Activated CD4-positive, CD25-positive, alpha-beta regulatory T cell treated with anti-CD3 and anti-CD28 coated beads, Interleukin-2, amount 50 U/mL, for 72 hours (primary cell): ENCODE data around the gene FRK.
"Not testable (repeated sequence)": the region's sequence is repeated elsewhere in the genome, so short reads cannot be mapped to it uniquely, and the experiment has no call there.

Source experiments
- DNase-seq: peaks from one replicate; pipeline ENCODE4 v3.0.0; 2021

The FRK gene

DNA sequence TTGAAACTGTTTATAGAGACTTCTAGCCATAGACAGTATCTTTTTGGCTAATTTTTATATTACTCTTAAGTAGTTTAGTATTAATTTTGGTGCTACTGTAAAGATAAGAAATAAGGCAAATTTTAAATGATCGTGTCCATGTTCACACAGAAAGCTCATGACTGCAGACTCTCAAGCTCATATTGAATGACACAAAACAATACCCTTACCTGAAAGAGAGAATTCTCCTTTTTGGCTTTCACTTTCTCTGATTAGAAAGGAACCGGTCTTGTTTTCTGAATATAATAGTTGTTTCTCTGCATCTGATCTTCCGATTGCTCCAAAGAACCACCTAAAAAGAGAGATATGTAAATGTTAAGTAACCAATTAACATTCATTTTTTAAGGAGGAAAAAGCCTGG is 57.0 kb downstream of the FRK start:
- DNase-seq: no peak

DNA sequence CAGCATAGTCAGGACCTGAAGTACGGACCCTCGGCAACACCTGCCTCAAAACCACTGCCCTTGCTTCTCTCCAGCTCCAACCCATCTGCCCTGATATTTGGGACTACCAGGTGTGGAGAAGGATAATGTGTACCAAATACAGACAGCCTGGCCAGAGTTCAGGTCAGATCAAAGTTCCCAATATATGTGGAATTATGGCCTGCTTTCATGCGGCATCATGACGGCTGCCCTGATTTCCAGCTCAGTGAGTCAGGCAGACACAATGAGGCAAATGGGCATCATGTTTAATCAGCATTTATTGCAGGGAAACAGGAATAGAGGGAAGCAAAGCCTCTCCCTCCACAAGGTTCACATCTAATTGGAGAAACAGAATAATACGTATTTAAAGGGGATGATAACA is 57.9 kb downstream of the FRK start:
- no peak for DNase-seq

DNA sequence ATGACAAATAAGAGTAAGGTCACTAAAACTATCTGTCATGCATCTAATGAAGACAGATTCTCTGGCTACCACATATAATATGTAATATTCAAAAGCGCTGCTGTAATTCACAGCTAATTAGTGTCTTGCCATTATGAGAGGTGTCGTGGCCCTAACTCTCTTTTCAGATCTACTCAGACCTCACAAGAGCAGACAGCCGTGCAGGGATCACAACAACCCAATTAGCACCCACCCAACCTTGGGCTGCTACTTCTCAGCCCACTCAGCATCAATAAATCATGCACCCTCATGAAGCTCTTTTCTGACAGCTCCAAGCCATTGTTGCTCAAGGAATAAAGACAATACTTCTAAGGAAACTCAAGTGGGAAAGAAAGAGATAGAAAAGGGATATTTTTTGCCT is 61.5 kb downstream of the FRK start:
- DNase-seq: no peak

DNA sequence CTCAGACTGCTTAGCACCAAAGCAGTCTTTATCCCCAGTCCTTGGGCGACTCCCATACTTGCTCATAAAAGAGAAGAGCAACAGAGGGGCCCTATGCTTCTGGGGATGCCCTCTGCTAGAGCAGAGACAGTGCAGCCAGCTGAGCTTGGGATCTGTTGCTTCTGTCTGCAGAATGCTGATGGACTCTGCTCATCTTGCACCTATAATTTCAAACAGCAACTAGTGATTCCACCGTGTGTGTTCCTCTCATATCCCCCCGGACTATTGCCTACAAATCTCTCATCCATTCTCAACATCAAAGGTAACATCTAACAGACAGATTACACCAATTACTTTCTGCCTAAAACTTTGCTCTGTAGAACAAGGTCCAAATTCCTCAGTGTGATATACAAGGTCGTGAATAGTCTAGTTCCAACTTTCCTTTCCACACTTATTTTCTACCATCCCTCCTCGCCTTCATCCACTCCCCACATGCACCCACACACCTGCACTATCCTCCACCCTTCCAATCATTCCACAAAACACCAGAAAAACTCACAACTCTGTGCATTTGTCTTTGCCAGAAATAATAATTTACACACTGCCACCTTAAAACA is 62.6 kb downstream of the FRK start:
- DNase-seq: no peak

DNA sequence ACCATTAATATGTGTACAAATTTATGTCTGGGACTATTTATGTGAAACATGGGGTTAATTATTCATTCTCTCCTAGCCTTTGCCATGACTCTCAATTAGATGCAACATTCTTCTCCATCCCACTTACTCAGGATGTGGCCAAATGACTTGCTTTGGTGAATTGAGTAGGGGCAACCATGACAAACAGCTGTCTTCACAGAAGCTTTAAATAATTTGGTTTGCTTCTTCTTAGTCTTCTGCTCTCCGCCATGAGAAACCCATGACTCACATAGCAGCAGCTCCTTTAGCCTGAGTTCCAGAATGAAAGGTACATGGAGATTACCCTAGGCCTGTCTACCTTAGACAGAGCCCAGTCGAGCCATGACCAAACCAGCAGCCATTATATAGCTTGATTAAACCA is 74.7 kb downstream of the FRK start:
- no peak for DNase-seq

DNA sequence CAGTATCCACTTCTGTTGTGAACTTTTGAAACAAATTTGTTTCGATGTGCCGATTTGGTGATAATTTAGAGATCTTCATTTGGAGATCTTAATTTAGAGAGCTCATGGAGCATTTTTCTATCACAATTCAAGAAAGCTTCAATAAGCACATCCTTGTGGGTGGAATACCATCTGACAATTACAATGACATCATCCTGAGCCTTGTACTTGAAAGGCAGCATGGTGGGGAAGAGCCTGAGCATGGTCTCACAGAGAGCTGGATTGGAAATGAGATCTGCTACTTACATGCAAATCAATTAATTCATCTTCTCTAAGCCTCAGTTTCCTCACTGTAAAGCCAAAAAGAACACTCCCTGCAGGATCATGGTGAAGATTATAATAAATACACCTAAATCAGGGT is 75.9 kb downstream of the FRK start:
- DNase-seq: no peak

DNA sequence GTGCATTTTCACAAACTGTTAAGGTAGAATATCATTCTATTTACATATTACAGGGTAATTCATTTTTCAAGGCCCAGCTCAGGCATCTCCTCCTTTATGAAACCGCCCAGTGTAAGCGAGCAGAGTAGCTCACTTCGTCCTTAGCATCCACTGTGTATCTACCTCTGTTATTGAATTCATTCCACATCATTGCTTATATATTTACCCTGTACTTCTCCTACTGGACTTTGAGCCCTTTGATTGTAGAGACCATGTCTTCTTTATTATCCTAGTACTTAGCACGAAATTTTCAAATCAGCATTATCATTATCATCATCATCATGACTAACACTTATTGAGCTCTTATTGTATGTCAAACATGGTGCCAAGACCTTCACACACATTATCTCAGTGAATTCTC is 76.7 kb downstream of the FRK start:
- no peak for DNase-seq

DNA sequence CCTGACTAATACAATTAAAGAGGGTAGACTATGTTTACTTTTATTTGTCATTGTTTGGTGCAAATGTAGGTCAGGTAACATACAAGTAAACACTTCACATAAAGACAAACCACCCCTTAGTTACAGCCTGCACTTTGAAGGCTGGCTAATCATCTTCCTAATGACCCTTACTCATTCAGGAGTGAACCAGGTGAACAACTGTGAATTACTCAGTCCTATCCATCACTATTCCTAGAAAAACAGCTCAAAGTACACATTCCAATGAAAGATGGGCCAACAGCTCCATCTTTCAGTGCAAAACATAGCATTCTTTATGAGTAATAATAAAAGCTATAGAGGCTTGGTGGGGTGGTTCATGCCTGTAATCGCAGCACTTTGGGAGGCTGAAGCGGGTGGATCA is 78.2 kb downstream of the FRK start:
- no peak for DNase-seq

DNA sequence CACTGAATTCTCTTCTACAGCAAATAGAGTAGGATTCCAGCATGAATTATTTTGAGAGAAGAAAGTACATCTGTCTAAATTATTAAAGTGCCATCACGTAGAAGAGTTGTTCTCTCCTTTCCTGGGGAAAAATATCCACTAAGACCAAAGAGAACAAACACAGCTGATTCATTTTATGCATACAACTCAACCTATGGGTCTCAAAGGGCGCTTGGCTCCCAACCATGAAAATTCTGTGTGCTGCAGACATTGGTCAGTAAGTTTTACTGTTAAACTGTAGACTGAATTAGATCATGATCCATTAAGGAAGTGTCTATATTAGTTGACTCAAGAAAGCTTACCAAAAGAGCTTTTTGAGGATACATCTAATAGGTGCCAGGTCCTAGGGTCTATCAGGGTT is 83.5 kb downstream of the FRK start:
- DNase-seq: no peak

DNA sequence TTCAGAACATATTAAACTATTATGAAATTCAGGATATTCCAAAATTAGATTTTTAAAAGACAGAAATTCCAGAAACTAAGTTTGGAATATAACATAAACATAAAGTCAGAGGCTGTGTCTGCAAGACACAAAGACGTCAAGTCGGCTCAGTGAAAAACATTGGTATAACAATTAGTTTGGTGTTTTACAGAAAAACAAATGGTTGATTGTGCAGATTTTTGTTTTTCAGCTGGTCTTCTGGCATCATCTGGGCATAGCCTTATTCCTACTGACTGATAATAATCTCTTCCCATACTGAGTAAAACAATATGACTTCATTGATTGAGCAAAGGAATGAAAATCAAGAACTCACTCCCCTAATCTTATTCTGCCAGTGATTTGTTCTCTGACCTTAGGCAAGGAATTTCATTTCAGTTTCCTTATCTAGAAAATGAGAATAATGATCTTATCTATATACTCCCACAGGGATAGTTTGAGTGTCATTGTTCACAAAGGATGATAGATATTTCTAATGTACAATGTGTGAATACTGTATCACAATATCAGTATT is 84.3 kb downstream of the FRK start:
- no peak for DNase-seq

DNA sequence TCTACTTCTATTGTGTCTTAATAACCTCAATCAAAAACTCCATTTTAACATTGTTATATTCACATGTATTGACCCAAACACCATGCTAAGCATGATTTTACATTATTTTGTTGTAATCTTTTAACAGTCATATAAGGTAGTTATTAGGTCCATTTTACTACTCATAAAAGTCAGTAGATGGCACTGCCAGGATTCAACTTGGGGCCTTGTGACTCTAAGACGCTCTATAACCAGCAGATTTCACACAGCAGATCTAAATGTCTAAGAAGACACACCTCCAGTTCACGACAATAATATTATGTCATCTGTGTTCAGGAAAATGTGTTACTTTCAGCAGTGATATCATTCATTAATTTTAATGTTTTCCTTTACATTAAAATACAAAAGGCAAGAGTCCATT is 88.0 kb downstream of the FRK start:
- no peak for DNase-seq

DNA sequence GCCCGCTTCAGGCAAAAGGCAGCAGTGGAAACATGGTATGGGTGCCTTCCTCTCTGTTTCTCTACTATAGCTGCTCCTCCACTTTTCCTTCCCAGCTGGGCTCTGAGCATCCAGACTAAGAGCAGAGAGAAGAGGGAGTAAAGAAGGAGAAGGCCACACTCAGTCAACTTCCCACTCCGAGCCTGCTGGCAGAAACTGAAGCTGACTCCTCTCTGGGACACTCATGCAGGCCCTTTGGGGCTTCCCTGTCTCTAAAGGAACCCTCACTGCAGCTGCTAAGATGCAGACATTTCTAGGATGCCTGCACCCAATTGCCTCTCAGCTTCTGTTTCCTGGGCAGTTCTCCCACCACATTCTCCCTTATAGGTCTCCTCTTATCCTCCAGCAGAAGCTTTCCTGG is 88.9 kb downstream of the FRK start:
- DNase-seq: no peak

DNA sequence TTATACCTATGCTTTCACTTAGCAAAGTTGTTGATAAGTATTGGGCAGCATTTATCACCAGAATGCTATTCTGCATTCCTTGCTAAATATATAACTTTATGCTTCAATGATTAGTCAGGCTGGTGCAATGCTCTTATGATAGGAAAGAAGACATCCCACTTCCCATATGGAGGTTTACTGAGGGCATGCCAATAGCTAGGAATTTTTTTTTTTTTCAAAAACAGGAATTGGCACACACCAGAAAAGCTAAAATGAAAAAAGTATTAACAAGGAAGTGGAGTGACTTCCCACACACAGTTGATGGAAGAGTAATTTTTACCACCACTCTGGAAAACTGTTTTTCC is 90.8 kb downstream of the FRK start:
- no peak for DNase-seq

DNA sequence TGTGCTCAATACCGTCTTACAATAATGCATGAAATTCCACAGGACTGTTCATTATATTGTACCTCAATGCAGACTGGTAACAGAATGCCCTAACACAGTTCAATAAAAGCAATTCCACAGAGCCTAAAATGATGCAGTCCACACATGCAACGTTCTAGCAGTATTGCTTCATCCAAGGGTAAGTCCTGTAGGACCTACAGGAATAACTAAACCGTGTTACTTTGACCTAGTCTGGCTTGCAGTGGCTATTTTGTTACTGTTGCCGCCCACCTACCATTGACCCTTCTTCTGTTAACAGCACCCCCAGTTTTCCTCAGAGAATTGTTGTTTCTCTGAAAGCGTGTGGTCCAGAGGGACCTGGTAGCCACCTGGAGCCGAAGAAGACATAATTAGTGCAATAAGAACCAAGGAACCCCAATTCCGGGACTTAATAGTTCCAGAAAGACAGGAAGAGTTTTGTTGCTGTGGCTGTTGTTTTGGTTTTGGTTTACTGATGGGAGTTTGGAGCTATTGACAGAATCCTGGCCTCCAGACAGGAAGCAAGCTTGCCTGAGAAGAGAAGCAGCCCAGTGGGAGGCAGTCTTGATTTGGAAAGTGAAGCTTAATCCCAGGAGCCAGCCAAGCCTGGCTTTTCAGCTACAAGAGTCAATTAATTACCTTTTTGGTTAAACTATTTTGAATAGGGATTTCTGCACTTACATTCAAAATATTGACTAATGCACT is 91.3 kb downstream of the FRK start:
- DNase-seq: no peak

DNA sequence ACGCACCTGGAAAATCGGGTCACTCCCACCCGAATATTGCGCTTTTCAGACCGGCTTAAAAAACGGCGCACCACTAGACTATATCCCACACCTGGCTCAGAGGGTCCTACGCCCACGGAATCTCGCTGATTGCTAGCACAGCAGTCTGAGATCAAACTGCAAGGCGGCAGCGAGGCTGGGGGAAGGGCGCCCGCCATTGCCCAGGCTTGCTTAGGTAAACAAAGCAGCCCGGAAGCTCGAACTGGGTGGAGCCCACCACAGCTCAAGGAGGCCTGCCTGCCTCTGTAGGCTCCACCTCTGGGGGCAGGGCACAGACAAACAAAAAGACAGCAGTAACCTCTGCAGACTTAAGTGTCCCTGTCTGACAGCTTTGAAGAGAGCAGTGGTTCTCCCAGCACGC is 100.4 kb downstream of the FRK start:
- DNase-seq: not testable (repeated sequence)

DNA sequence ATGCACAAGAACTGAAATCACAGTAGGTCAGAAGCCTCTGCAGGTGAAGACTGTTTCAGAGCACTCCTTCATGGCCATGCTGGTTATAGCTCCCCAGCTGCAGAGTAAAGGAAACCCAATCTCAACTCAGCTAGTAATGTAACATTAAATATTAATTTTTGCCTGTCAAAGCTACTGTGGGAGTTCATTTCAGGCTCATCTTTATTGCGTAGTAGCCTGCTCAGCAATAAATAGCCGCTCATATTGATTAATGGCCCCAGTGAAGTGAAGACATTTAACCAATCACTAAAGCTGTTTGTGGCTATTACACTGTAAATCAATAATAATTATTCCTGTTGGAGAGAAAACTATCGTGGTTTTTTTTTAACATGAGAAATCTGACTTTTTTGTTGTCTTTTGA is 101.7 kb downstream of the FRK start:
- DNase-seq: no peak

DNA sequence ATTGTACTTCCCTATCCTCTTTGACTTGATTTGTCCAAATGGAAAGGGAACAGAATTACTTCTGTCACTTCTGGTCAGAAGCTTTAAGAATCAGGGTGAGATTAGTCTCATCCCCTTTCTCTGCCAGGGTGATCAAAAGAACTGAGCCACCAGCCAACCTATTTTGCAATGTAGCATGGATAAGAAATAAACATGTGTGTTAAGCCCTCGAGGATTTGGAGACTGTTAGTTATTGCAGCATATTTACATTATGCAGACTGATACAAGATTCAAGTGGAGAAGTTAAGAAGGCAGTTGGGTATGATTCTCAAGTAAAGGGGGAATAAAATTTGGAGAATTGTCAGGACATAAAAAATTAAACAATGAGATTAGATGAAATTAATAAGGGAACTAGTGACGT is 106.0 kb downstream of the FRK start:
- no peak for DNase-seq

DNA sequence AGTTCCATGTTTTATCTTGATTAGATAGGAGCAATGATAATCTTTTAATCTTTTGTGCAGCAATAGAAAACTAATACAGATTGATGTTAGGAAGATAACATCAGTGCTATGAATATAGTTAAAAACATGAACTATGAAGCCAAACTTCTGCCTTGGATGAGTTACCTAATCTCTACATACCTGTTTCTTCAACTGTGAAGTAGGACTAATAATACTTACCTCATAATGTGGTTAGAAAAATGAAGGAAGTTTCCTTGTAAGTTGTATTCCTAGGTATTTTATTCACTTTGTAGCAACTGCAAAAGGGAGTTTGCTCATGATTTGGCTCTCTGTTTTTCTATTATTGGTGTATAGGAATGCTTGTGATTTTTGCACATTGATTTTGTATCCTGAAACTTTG is 111.9 kb downstream of the FRK start:
- DNase-seq: no peak

DNA sequence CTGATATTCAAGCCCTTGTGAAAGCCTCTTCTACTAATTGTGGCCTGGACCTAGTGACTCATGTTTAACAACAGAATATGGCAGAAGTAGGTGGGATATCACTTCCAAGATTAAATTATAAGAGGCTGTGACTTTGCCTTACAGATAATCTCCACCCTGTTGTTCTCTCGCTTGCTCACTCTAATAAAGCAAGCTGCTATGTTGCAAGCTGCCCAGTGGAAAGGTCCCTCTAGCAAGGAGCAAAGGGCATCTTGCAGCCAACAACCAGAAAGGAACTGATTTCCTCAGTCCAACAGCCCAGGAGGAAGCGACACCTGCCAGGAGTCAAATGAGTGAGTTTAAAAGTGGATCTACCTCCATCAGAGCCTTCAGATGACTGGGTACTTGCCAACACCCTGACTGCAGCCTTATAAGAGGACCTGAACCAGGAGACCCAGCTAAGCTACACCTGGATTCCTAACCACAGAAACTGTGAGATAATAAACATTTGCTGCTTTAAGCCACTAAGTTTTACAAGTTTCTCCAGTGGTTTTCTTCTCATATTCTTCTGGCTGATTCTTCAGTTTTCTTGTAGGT is 112.6 kb downstream of the FRK start:
- DNase-seq: no peak

DNA sequence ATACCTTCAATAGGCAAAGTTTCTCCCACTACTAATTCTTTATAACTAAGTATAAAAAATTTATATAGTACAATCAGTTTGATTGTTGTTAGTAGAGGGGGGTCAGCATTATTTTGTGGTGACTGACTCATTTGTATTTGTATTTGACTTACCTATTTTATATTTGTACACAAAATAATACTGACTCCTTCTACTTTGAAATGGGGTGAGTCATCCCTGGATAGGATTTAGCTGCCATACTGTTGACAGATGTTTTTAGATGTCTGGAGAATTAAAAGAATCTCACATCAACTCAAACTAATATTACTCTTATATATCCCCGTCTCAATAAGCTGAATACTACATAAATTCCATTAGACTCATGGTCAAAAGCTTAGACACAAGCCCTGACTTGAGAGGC is 114.9 kb downstream of the FRK start:
- no peak for DNase-seq

DNA sequence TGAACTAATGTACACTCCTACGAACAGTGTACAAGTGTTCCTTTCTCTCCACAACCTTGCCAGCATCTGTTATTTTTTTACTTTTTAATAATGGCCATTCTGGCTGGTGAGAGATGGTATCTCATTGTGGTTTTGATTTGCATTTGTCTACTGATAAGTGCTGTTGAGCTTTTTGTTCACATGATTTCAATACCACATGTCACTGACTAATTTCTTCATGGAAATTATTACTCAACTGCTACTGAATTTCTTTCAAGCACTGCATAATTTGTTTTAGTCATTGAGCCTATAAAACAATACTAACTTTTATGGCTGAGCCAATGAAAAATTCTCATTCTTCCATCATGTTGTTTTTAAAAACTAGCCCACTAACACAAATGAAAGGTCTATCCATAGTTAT is 115.4 kb downstream of the FRK start:
- DNase-seq: no peak

DNA sequence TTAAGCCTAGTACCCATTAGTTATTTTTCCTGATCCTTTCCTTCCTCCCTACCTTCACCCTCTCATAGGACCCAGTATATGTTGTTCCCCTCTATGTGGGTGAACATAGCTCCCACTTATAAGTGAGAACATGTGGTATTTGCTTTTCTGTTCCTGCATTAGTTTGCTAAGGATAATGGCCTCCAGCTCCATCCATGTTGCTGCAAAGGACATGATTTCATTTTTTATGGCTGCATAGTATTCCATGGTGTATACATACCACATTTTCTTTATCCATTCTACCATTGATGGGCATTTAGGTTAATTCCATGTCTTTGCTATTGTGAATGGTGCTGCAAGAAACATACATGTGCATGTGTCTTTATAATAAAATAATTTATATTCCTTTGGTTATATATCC is 115.9 kb downstream of the FRK start:
- not testable (repeated sequence) for DNase-seq

DNA sequence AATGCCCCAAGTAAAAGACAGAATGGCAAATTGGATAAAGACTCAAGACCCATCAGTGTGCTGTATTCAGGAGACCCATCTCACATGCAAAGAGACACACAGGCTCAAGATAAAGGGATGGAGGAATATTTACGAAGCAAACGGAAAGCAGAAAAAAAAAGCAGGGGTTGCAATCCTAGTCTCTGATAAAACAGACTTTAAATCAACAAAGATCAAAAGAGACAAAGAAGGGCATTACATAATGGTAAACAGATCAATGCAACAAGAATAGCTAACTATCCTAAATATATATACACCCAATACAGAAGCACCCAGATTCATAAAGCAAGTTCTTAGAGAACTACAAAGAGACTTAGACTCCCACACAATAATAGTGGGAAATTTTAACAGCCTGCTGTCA is 123.2 kb downstream of the FRK start:
- not testable (repeated sequence) for DNase-seq

DNA sequence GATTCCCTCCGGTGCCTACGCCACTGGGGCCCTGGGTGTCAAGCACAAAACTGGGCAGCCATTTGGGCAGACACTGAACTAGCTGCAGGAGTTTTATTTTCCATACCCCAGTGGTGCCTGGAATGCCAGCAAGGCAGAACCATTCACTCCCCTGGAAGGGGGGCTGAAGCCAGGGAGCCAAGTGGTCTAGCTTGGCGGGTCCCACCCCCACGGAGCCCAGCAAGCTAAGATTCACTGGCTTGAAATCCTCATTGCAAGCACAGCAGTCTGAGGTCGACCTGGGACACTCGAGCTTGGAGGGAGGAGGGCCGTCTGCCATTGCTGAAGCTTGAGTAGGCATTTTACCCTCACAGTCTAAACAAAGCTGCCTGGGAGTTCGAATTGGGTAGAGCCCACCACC is 125.3 kb downstream of the FRK start:
- DNase-seq: no peak

DNA sequence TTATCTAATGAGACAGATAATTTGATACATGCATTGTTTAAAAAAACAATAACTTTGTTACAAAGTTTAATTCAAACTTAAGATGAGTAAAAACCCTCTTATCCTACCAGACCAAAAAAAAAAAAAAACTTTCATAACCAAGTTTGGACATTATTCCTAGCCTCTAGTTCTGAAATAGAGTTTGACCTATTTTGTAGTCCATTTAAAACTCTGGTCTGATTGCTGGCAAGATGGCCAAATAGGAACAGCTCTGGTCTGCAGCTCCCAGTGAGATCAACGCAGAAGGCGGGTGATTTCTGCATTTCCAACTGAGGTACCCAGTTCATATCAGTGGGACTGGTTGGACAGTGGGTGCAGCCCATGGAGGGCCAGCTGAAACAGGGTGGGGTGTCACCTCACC is 125.9 kb downstream of the FRK start:
- DNase-seq: no peak
